Esophagus squamous epithelium (tissue), 5 donors: Measurements from ENCODE around the gene SLC30A9. TPM values are rescaled to one million over a fixed set of nuclear protein-coding genes. Genes with fewer than 3 reads are reported as not detected.

ENCODE experiments used
- DNase-seq: peaks from one replicate; lab custom pipeline; 2025; lab: John Stamatoyannopoulos, UW
- H3K27ac ChIP-seq, 4 donors: fragments of 200-600 bp; sonication (generic); one replicate each; pipeline ENCODE4 v1.5.1; 2016 to 2019; ENCODE audit warnings: mild to moderate bottlenecking in 1 of 4
- H3K27me3 ChIP-seq, 4 donors: fragments of 200-600 bp; sonication (generic); 1 replicate in 3 of 4; 2 replicates in 1 of 4; pipeline versions ENCODE4 v1.5.1 to v1.6.0; 2017 to 2021; ENCODE audit warnings: antibody characterized with exemption in 1 of 4
- H3K36me3 ChIP-seq, 3 donors: fragments of 200-600 bp; sonication (generic); one replicate each; pipeline ENCODE4 v1.5.1; 2016 to 2019
- H3K4me1 ChIP-seq, 3 donors: fragments of 200-600 bp; sonication (generic); one replicate each; pipeline ENCODE4 v1.5.1; 2017 to 2019
- H3K4me3 ChIP-seq, 4 donors: fragments of 200-600 bp; sonication (generic); 1 replicate in 3 of 4; 2 replicates in 1 of 4; pipeline ENCODE4 v1.5.1; 2016 to 2019; ENCODE audit warnings: mild to moderate bottlenecking in 2 of 4, moderate library complexity in 1 of 4
- H3K9me3 ChIP-seq, 3 donors: fragments of 200-600 bp; sonication (generic); one replicate each; pipeline ENCODE4 v1.5.1; 2016 to 2019
- CTCF ChIP-seq, 6 experiments: fragments of 450-650 bp in 4 of 6; fragments of 200-600 bp in 2 of 6; sonication (generic) in 2 of 6; IDR thresholded peaks; one replicate each; pipeline ENCODE4 v1.5.1; 2016 to 2019; ENCODE audit warnings: antibody characterized with exemption in 6 of 6, mild to moderate bottlenecking in 4 of 6, moderate library complexity in 4 of 6
- POLR2A ChIP-seq, 4 donors: fragments of 450-650 bp; IDR thresholded peaks; one replicate each; pipeline ENCODE4 v1.6.1; 2017; ENCODE audit warnings: antibody characterized with exemption in 4 of 4, mild to moderate bottlenecking in 4 of 4, moderate library complexity in 3 of 4
- WGBS, 2 donors: methylation state at CpG; one replicate each; pipeline ENCODE4 v1.1.5; 2018; 5-methylcytosine and 5-hydroxymethylcytosine counted together
- intact Hi-C: fragments of 100-400 bp; cut with DNase I; formaldehyde crosslinking; loops from one replicate; pipeline ENCODE4 v1.15.0; 2022
- total RNA-seq, 4 donors: library from RNA; depleted of rRNA; stranded (reverse); fragments of >200 nt; gene quantifications; one replicate each; pipeline ENCODE4 v1.1.0, GENCODE V29; 2016
- donor health status: DM: yes; HTN: yes; CAD: no.

Gene SLC30A9
- total RNA-seq, 4 donors from 2014 or later, result 37.1 to 52.7 (median 46.4) TPM

GRCh38 chr4:42088386-42088785 is 98.1 kb downstream of the SLC30A9 start:
- Histone ChIP-seq H3K4me1 (no peaks in the 10 kb centered on the region), H3K27me3 (no peaks in the 10 kb centered on the region), H3K9me3 (no peaks in the 10 kb centered on the region), H3K4me3 (no peak overlapping the region), H3K36me3 (peaks cover 0 to 42% (median 0%) of the 10 kb centered on the region in 3 donors), H3K27ac (no peak overlapping the region)
- no peak for DNase-seq
- intact Hi-C loops, result no loop called here
- no peak for TF ChIP-seq CTCF (IDR thresholded peaks at IDR 0.05)
- no peak for TF ChIP-seq POLR2A (IDR thresholded peaks at IDR 0.05)
- WGBS, 2 donors, result 80 to 82% methylated on average over 6 of the region's 6 CpGs

- H3K9me3 ChIP-seq, result no peaks in the 10 kb centered on the region
- 81 to 85% methylated on average over 8 of the region's 8 CpGs for WGBS, 2 donors
- DNase-seq, result no peak
- no peak overlapping the region for H3K4me3 ChIP-seq
- no peaks in the 10 kb centered on the region for H3K36me3 ChIP-seq
- no peak for TF ChIP-seq POLR2A (IDR thresholded peaks at IDR 0.05)
- no peak for TF ChIP-seq CTCF (IDR thresholded peaks at IDR 0.05)
- H3K27ac ChIP-seq, result no peak overlapping the region
- no peaks in the 10 kb centered on the region for H3K4me1 ChIP-seq
- no peaks in the 10 kb centered on the region for H3K27me3 ChIP-seq
- intact Hi-C loops, result no loop called here
These were observed 111.2 kb downstream of the SLC30A9 start for GRCh38 chr4:42101446-42101975.

- no peak for DNase-seq
- no peaks in the 10 kb centered on the region for H3K36me3 ChIP-seq
- 4 to 10% methylated on average over 2 of the region's 2 CpGs for WGBS, 2 donors
- no peak for TF ChIP-seq POLR2A (IDR thresholded peaks at IDR 0.05)
- no peak for TF ChIP-seq CTCF (IDR thresholded peaks at IDR 0.05)
- intact Hi-C loops, result no loop called here
- no peak overlapping the region for H3K4me3 ChIP-seq
- H3K9me3 ChIP-seq, result no peaks in the 10 kb centered on the region
- H3K27me3 ChIP-seq, result peaks cover 0 to under 1% (median 0%) of the 10 kb centered on the region in 4 donors
- H3K4me1 ChIP-seq, result no peaks in the 10 kb centered on the region
- H3K27ac ChIP-seq, result no peak overlapping the region
These were observed 114.2 kb downstream of the SLC30A9 start for GRCh38 chr4:42104521-42104920.

DNA sequence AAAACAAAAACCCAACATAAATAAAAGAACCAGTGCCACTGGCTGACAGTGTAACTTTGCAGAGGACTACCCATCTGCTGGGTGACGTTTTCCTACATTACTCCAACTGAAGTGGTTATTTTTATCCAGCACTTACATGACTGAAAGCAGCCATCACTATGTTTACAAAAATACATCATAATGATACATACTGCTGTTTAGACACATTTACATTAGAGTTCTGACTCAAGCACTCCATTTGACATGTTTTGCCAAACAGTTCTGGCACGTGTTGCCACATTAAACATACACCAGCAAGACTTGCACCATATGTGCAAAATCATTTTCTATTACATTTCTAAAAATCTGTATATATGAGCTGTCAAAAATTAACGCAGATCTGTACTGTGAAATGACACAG is 122.5 kb downstream of the SLC30A9 start:
- no peaks in the 10 kb centered on the region for H3K36me3 ChIP-seq
- TF ChIP-seq POLR2A (IDR thresholded peaks at IDR 0.05), result no peak
- TF ChIP-seq CTCF (IDR thresholded peaks at IDR 0.05), result no peak
- peaks cover 0 to 12% (median 0%) of the 10 kb centered on the region in 4 donors for H3K27me3 ChIP-seq
- H3K4me1 ChIP-seq, result no peaks in the 10 kb centered on the region
- H3K4me3 ChIP-seq, result no peak overlapping the region
- whole genome bisulfite sequencing, 2 donors, result 47 to 49% methylated on average over 3 of the region's 3 CpGs
- H3K27ac ChIP-seq, result no peak overlapping the region
- intact Hi-C loops, result no loop called here
- no peaks in the 10 kb centered on the region for H3K9me3 ChIP-seq
- DNase-seq, result no peak

- intact Hi-C loops, result no loop called here
- TF ChIP-seq POLR2A (IDR thresholded peaks at IDR 0.05) (no peak), CTCF (IDR thresholded peaks at IDR 0.05) (no peak)
- Histone ChIP-seq H3K9me3 (no peaks in the 10 kb centered on the region), H3K27me3 (no peaks in the 10 kb centered on the region), H3K36me3 (no peaks in the 10 kb centered on the region), H3K27ac (no peak overlapping the region), H3K4me3 (no peak overlapping the region), H3K4me1 (no peaks in the 10 kb centered on the region)
- DNase-seq, result no peak
- WGBS, 2 donors, result 57 to 59% methylated on average over 12 of the region's 12 CpGs
These were observed 129.6 kb downstream of the SLC30A9 start for GRCh38 chr4:42119886-42120285.
